ENCODE data around the gene C16orf74. TPM values are rescaled to one million over a fixed set of nuclear protein-coding genes. Genes with fewer than 3 reads are reported as not detected.

The C16orf74 gene
- total and polyA plus RNA-seq, 2 of the 8 experiments (the other 6 are each of a cell fraction or from before 2014, with no cell fraction given) = 7.3 to 9.3 TPM

- TF ChIP-seq TAF7 (optimal IDR thresholded peaks at IDR 0.05; ENCODE audit: borderline replicate concordance, low read depth, low read length) (no peak), CHD2 (IDR thresholded peaks at IDR 0.05; ENCODE audit: low read length) (no peak), SP2 (IDR thresholded peaks at IDR 0.05; ENCODE audit: low read length) (no peak), SP4 (IDR thresholded peaks at IDR 0.05; ENCODE audit: low read length) (no peak)
Measured at GRCh38 chr16:85753559-85753958, 2.7 kb upstream of the C16orf74 start (continued).
